HG02981 (cell line): ENCODE results near the gene NRN1.
A peak's percentile ranks its signal among the peaks of the same experiment; 100 is the strongest.
"Not testable (repeated sequence)": the region's sequence is repeated elsewhere in the genome, so short reads cannot be mapped to it uniquely, and the experiment has no call there.

Source experiments
- ATAC-seq: cut with Tn5 transposase; IDR thresholded peaks from one replicate; pipeline ENCODE4 v1.9.1; 2021; ENCODE audit warnings: mild to moderate bottlenecking, moderate library complexity; ENCODE audit not compliant: unreplicated experiment

NRN1 gene

GRCh38 chr6:6006428-6007365 lies at the start of gene NRN1:
TSS of gene NRN1 (minus strand) at chr6:6006925. CDS start at chr6:6006749, 176 bp downstream.
- ATAC-seq: no peak

GRCh38 chr6:6052216-6052615 lies 45.5 kb upstream of the NRN1 start:
- no peak for ATAC-seq

- no peak for ATAC-seq
Observed at GRCh38 chr6:6046716-6047115, 40.0 kb upstream of the NRN1 start.

GRCh38 chr6:6039946-6040509 lies 33.3 kb upstream of the NRN1 start:
- ATAC-seq: peak; percentile 57

- ATAC-seq: no peak
Observed at GRCh38 chr6:6037179-6037578, 30.5 kb upstream of the NRN1 start.

- ATAC-seq: no peak
Observed at GRCh38 chr6:6033858-6034257, 27.1 kb upstream of the NRN1 start.

GRCh38 chr6:6026513-6027205 lies 19.9 kb upstream of the NRN1 start:
- no peak for ATAC-seq

- no peak for ATAC-seq
Observed at GRCh38 chr6:6025736-6026135, 19.0 kb upstream of the NRN1 start.

- ATAC-seq: no peak
Observed at GRCh38 chr6:6024220-6024619, 17.5 kb upstream of the NRN1 start.

GRCh38 chr6:6022841-6023240 lies 16.1 kb upstream of the NRN1 start:
- not testable (repeated sequence) for ATAC-seq

- peak; percentile 71 for ATAC-seq
Observed at GRCh38 chr6:6008648-6009421, 2.1 kb upstream of the NRN1 start.

- no peak for ATAC-seq
Observed at GRCh38 chr6:6008089-6008647, 1.4 kb upstream of the NRN1 start.

GRCh38 chr6:6007366-6008088 lies 802 bp upstream of the NRN1 start:
- no peak for ATAC-seq

GRCh38 chr6:6006006-6006427 lies 708 bp downstream of the NRN1 start:
- ATAC-seq: no peak

GRCh38 chr6:6005051-6006005 lies 1.4 kb downstream of the NRN1 start:
- ATAC-seq: no peak

- ATAC-seq: no peak
Observed at GRCh38 chr6:6004390-6004995, 2.2 kb downstream of the NRN1 start.

- ATAC-seq: no peak
Observed at GRCh38 chr6:6003621-6004366, 2.9 kb downstream of the NRN1 start.
